HCT116 (cell line): ENCODE results near the gene ARPC4. TPM values are rescaled to one million over a fixed set of nuclear protein-coding genes. Genes with fewer than 3 reads are reported as not detected.

ENCODE experiments used
- ATAC-seq: fragments of 200-7000 bp; cut with Tn5 transposase; 2 replicates; pipeline ENCODE4 v1.9.1; 2020; ENCODE audit warnings: mild to moderate bottlenecking, moderate library complexity
- BruUV-seq: library from RNA; stranded (reverse); fragments of 400-500 nt; replicated peaks from 2 replicates; lab custom pipeline; 2021; lab: Mats Ljungman, UMichigan
- CTCF ChIA-PET: fragments of 300-600 bp; sonication (Branson Sonifier 250); formaldehyde crosslinking; loops from one replicate; lab custom pipeline; 2021; ENCODE audit warnings: antibody characterized with exemption; lab: Charles Lee
- POLR2A ChIA-PET: fragments of 300-600, 350-600 bp; sonication (Branson Sonifier 250); formaldehyde crosslinking; loops from one replicate; lab custom pipeline; 2021; ENCODE audit warnings: antibody characterized with exemption; lab: Charles Lee
- RAD21 ChIA-PET, 2 experiments: fragments of 300-600 bp; sonication (Branson Sonifier 250); formaldehyde crosslinking; loops; one replicate each; lab custom pipeline; 2023; ENCODE audit warnings: low total read pairs in 2 of 2; ENCODE audit not compliant: uncharacterized antibody in 2 of 2, unreplicated experiment in 2 of 2, low non-redundant PET in 1 of 2; lab: Charles Lee
- DNase-seq: peaks from one replicate; pipeline ENCODE4 v3.0.0-alpha.2; 2010; ENCODE audit warnings: low read depth, low spot score
- H2AFZ ChIP-seq: fragments of 200-600 bp; shearing (Covaris generic), sonication (generic); 2 replicates; pipeline ENCODE4 v1.6.1; 2017; ENCODE audit warnings: low read depth, mixed run types, mixed read lengths, antibody characterized with exemption, low read length; ENCODE audit not compliant: poor library complexity, severe bottlenecking
- H3K27ac ChIP-seq: 2 replicates; pipeline ENCODE4 v1.5.1; 2012; ENCODE audit warnings: low read depth, low read length
- H3K27me3 ChIP-seq: fragments of 200-600 bp; sonication (generic); 2 replicates; pipeline ENCODE4 v1.6.1; 2016; ENCODE audit warnings: mixed run types, low read length, mixed read lengths; ENCODE audit not compliant: insufficient read depth
- H3K36me3 ChIP-seq, 2 experiments: fragments of 200-500 bp in 1 of 2; fragments of 200-600 bp in 1 of 2; sonication (Bioruptor generic) in 1 of 2; sonication (generic) in 1 of 2; 2 replicates each; pipeline versions ENCODE4 v1.5.1 to v1.6.1; 2014 to 2016; ENCODE audit warnings: low read length in 2 of 2, inconsistent platforms in 1 of 2, mixed read lengths in 1 of 2, mixed run types in 1 of 2; ENCODE audit not compliant: insufficient read depth in 2 of 2, control insufficient read depth in 1 of 2
- H3K4me1 ChIP-seq, 2 experiments: fragments of 200-600 bp in 1 of 2; sonication (generic) in 1 of 2; 2 replicates each; pipeline versions ENCODE4 v1.5.1 to v1.6.1; 2012 to 2017; ENCODE audit warnings: low read length in 2 of 2, inconsistent platforms in 1 of 2, mild to moderate bottlenecking in 1 of 2, mixed read lengths in 1 of 2, mixed run types in 1 of 2, moderate library complexity in 1 of 2; ENCODE audit not compliant: insufficient read depth in 2 of 2, control insufficient read depth in 1 of 2
- H3K4me2 ChIP-seq: fragments of 200-600 bp; sonication (generic); 2 replicates; pipeline ENCODE4 v1.6.1; 2017; ENCODE audit warnings: mixed run types, low read length, mixed read lengths
- H3K4me3 ChIP-seq, 2 experiments: fragments of 200-600 bp in 1 of 2; sonication (generic) in 1 of 2; replicated peaks in 1 of 2; 2 replicates each; pipeline ENCODE4 v1.5.1; 2011 to 2016; ENCODE audit warnings: low read length in 2 of 2, control low read depth in 1 of 2, low read depth in 1 of 2, mild to moderate bottlenecking in 1 of 2, mixed read lengths in 1 of 2, mixed run types in 1 of 2
- H3K79me2 ChIP-seq: fragments of 200-600 bp; sonication (generic); 2 replicates; pipeline ENCODE4 v1.6.1; 2017; ENCODE audit warnings: mild to moderate bottlenecking, mixed run types, low read length, moderate library complexity, mixed read lengths; ENCODE audit not compliant: insufficient read depth
- H3K9ac ChIP-seq: fragments of 200-600 bp; sonication (generic); 2 replicates; pipeline ENCODE4 v1.6.1; 2016; ENCODE audit warnings: low read length, mixed read lengths
- H3K9me2 ChIP-seq: fragments of 200-600 bp; sonication (generic), shearing (Covaris generic); 2 replicates; pipeline ENCODE4 v1.6.1; 2017; ENCODE audit warnings: mixed run types, mild to moderate bottlenecking, moderate library complexity; ENCODE audit not compliant: insufficient read depth
- H3K9me3 ChIP-seq, 2 experiments: fragments of 200-500 bp in 1 of 2; fragments of 200-600 bp in 1 of 2; sonication (Bioruptor generic) in 1 of 2; sonication (generic) in 1 of 2; 2 replicates each; pipeline ENCODE4 v1.6.1; 2014 to 2017; ENCODE audit warnings: low read length in 2 of 2, mixed read lengths in 2 of 2, inconsistent platforms in 1 of 2, low read depth in 1 of 2, mild to moderate bottlenecking in 1 of 2, mixed run types in 1 of 2, moderate library complexity in 1 of 2; ENCODE audit not compliant: control insufficient read depth in 1 of 2, insufficient read depth in 1 of 2
- H4K20me1 ChIP-seq: fragments of 200-600 bp; sonication (generic), shearing (Covaris generic); 2 replicates; pipeline ENCODE4 v1.6.1; 2017; ENCODE audit warnings: mixed run types, mild to moderate bottlenecking, moderate library complexity; ENCODE audit not compliant: insufficient read depth
- ATF3 ChIP-seq: IDR thresholded peaks from 2 replicates; pipeline ENCODE4 v1.6.1; 2012
- CBX3 ChIP-seq: IDR thresholded peaks from 2 replicates; pipeline ENCODE4 v1.6.1; 2012; ENCODE audit warnings: low read depth
- CEBPB ChIP-seq: IDR thresholded peaks from 2 replicates; pipeline ENCODE4 v1.6.1; 2012; ENCODE audit warnings: low read depth
- EGR1 ChIP-seq: IDR thresholded peaks from 2 replicates; pipeline ENCODE4 v1.6.1; 2012; ENCODE audit warnings: low read depth
- ELF1 ChIP-seq: IDR thresholded peaks from 2 replicates; pipeline ENCODE4 v1.6.1; 2012; ENCODE audit warnings: low read depth, borderline replicate concordance
- EZH2phosphoT487 ChIP-seq: fragments of 200-600 bp; IDR thresholded peaks from 2 replicates; pipeline ENCODE4 v1.6.1; 2018; ENCODE audit warnings: antibody characterized with exemption, borderline replicate concordance
- FOSL1 ChIP-seq: IDR thresholded peaks from 2 replicates; pipeline ENCODE4 v1.6.1; 2012; ENCODE audit warnings: low read depth
- JUND ChIP-seq: IDR thresholded peaks from 2 replicates; pipeline ENCODE4 v1.6.1; 2012
- MAX ChIP-seq: IDR thresholded peaks from 2 replicates; pipeline ENCODE4 v1.6.1; 2012
- POLR2A ChIP-seq: IDR thresholded peaks from 2 replicates; pipeline ENCODE4 v1.7.0; 2011; ENCODE audit warnings: borderline replicate concordance; ENCODE audit not compliant: insufficient read depth, insufficient read length; ENCODE audit errors: extremely low read depth
- RAD21 ChIP-seq: IDR thresholded peaks from 2 replicates; pipeline ENCODE4 v1.6.1; 2012; ENCODE audit warnings: low read depth, mild to moderate bottlenecking
- REST ChIP-seq: IDR thresholded peaks from 2 replicates; pipeline ENCODE4 v1.6.1; 2012; ENCODE audit warnings: low read depth
- SRF ChIP-seq: IDR thresholded peaks from 2 replicates; pipeline ENCODE4 v1.6.1; 2012; ENCODE audit warnings: low read depth
- TCF7L2 ChIP-seq: IDR thresholded peaks from 2 replicates; pipeline ENCODE4 v1.7.0; 2011; ENCODE audit warnings: borderline replicate concordance, inconsistent platforms; ENCODE audit not compliant: insufficient read depth, insufficient read length; ENCODE audit errors: extremely low read depth
- YY1 ChIP-seq: IDR thresholded peaks from 2 replicates; pipeline ENCODE4 v1.6.1; 2011; ENCODE audit warnings: low read length, low read depth, moderate library complexity, mild to moderate bottlenecking; ENCODE audit not compliant: insufficient replicate concordance; ENCODE audit errors: extremely low read depth
- ZNF274 ChIP-seq: fragments of 200-500 bp; sonication (Bioruptor generic); IDR thresholded peaks from 2 replicates; pipeline ENCODE4 v1.6.1; 2014; ENCODE audit warnings: mild to moderate bottlenecking, low read depth, low read length, inconsistent platforms
- intact Hi-C: fragments of 100-400 bp; cut with micrococcal nuclease; formaldehyde crosslinking; loops from 2 replicates; pipeline ENCODE4 v1.10.0; 2022
- total RNA-seq: library from RNA; stranded (reverse); gene quantifications from one replicate; pipeline ENCODE4 v1.2.1, GENCODE V29; 2021; ENCODE audit not compliant: unreplicated experiment

ARPC4 gene
- total RNA-seq, 1 experiment from 2014 or later, result 110 TPM

GRCh38 chr3:9781551-9781950 is 11.3 kb upstream of the ARPC4 start:
- CTCF ChIA-PET, result interaction anchor here (1.5 to 1.6 kb wide), 2 partner anchors 11 to 12 kb away, joined by 3 to 4 read pairs; partner anchors contain the start of genes ARPC4, CAMK1 and TADA3
- Histone ChIP-seq H4K20me1 (no peaks in the 10 kb centered on the region), H2AFZ (no peak overlapping the region)

More at GRCh38 chr3:9781551-9781950, 11.3 kb upstream of the ARPC4 start:
- BruUV-seq, result no TSS peak
- peaks cover 0 to 11% of the 10 kb centered on the region in 2 experiments; a peak in 1 of 4 replicates for H3K4me1 ChIP-seq
- intact Hi-C loops, result no loop called here
- TF ChIP-seq ZNF274, result no peak
- no peak for TF ChIP-seq SRF
- TF ChIP-seq FOSL1, result no peak
- no peak for TF ChIP-seq MAX
- no peak for TF ChIP-seq YY1
- no peak for TF ChIP-seq EGR1
- no peak for TF ChIP-seq ELF1
- no peak for TF ChIP-seq CBX3
- no peak for TF ChIP-seq ATF3
- TF ChIP-seq TCF7L2, result no peak
- TF ChIP-seq RAD21, result no peak
- no peak for TF ChIP-seq JUND
- no peak for TF ChIP-seq EZH2phosphoT487
- no peak for TF ChIP-seq POLR2A
- no peak for TF ChIP-seq REST
- TF ChIP-seq CEBPB, result no peak
- H3K9ac ChIP-seq, result no peak overlapping the region
- no peaks in the 10 kb centered on the region for H3K27me3 ChIP-seq
- H3K9me2 ChIP-seq, result no peaks in the 10 kb centered on the region
- no peak overlapping the region for H3K4me2 ChIP-seq
- H3K79me2 ChIP-seq, result no peaks in the 10 kb centered on the region
- H3K36me3 ChIP-seq, result peaks cover 10 to 20% of the 10 kb centered on the region in 2 experiments; a peak in 3 of 4 replicates
- H3K4me3 ChIP-seq, result no peak overlapping the region
- DNase-seq, result no peak
- ATAC-seq, result no peak
- ChIA-PET RAD21 (no interaction called here), POLR2A (interaction anchor here (0.7 kb wide), 1 partner anchor 87 kb away, joined by 4 read pairs; no protein-coding TSS in a partner anchor)
- H3K9me3 ChIP-seq, result no peaks in the 10 kb centered on the region
- H3K27ac ChIP-seq, result no peak overlapping the region
